Suprapubic skin (tissue), 4 donors: ENCODE data around the gene PTPN11. TPM values are rescaled to one million over a fixed set of nuclear protein-coding genes. Genes with fewer than 3 reads are reported as not detected.

Source experiments
- DNase-seq, 2 donors: peaks; one replicate each; pipeline ENCODE4 v3.0.0-alpha.2; 2019; ENCODE audit warnings: low spot score in 2 of 2
- H3K27ac ChIP-seq: fragments of 200-600 bp; sonication (generic); one replicate; pipeline ENCODE4 v1.5.1; 2019
- H3K27me3 ChIP-seq: fragments of 200-600 bp; sonication (generic); one replicate; pipeline ENCODE4 v1.5.1; 2019
- H3K36me3 ChIP-seq: fragments of 200-600 bp; sonication (generic); one replicate; pipeline ENCODE4 v1.5.1; 2019
- H3K4me1 ChIP-seq: fragments of 200-600 bp; sonication (generic); one replicate; pipeline ENCODE4 v1.5.1; 2019
- H3K4me3 ChIP-seq: fragments of 200-600 bp; sonication (generic); one replicate; pipeline ENCODE4 v1.5.1; 2019; ENCODE audit warnings: mild to moderate bottlenecking
- H3K9me3 ChIP-seq: fragments of 200-600 bp; sonication (generic); one replicate; pipeline ENCODE4 v1.5.1; 2019
- EP300 ChIP-seq: sonication (generic); formaldehyde crosslinking; IDR thresholded peaks from one replicate; pipeline ENCODE4 v1.6.1; 2017; ENCODE audit warnings: antibody characterized with exemption
- POLR2A ChIP-seq, 2 donors: fragments of 450-650 bp; IDR thresholded peaks; one replicate each; pipeline ENCODE4 v1.6.1; 2017; ENCODE audit warnings: antibody characterized with exemption in 2 of 2, mild to moderate bottlenecking in 2 of 2, moderate library complexity in 2 of 2
- POLR2AphosphoS5 ChIP-seq, 3 donors: sonication (generic); formaldehyde crosslinking; IDR thresholded peaks; one replicate each; pipeline ENCODE4 v1.6.1; 2017; ENCODE audit warnings: antibody characterized with exemption in 3 of 3
- WGBS: methylation state at CpG from one replicate; pipeline ENCODE4 v1.1.5; 2018; 5-methylcytosine and 5-hydroxymethylcytosine counted together
- total RNA-seq, 4 donors: library from RNA; depleted of rRNA; stranded (reverse); fragments of >200 nt; gene quantifications; one replicate each; pipeline ENCODE4 v1.1.0, GENCODE V29; 2016
- TF ChIP-seq, protein P1 (sequence below), 2 donors: fragments of 200-600 bp in 1 of 2; fragments of 450-650 bp in 1 of 2; sonication (generic) in 1 of 2; IDR thresholded peaks; one replicate each; pipeline ENCODE4 v1.5.1; 2016 to 2019; ENCODE audit warnings: antibody characterized with exemption in 2 of 2, mild to moderate bottlenecking in 1 of 2, moderate library complexity in 1 of 2

PTPN11 gene
- total RNA-seq, 4 donors from 2014 or later: 56.6 to 70.7 (median 65.3) TPM

DNA sequence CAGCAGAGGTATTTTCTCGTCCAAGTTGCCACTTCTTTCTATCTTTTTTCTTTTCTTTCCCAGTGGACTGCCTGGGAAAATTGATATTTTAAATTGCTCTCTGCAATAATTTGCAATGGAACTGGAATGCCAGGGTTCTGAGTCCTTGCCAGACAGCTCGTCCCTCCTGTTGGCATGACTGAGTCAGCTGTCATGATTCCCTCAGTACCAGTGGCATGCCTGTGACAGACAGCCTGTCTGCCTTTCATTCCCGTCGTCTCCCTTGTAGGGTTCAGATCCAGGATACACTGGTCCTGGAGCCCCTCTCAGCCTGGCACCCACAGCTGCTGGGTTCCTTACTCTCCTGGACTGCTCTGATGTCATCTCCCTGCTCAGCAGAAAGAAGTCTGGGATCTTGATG is 84.8 kb downstream of the PTPN11 start:
- peaks cover 77% of the 10 kb centered on the region for H3K36me3 ChIP-seq
- no peak for TF ChIP-seq POLR2AphosphoS5 (IDR thresholded peaks at IDR 0.05)
- no peak for TF ChIP-seq EP300
- TF ChIP-seq, protein P1, sequence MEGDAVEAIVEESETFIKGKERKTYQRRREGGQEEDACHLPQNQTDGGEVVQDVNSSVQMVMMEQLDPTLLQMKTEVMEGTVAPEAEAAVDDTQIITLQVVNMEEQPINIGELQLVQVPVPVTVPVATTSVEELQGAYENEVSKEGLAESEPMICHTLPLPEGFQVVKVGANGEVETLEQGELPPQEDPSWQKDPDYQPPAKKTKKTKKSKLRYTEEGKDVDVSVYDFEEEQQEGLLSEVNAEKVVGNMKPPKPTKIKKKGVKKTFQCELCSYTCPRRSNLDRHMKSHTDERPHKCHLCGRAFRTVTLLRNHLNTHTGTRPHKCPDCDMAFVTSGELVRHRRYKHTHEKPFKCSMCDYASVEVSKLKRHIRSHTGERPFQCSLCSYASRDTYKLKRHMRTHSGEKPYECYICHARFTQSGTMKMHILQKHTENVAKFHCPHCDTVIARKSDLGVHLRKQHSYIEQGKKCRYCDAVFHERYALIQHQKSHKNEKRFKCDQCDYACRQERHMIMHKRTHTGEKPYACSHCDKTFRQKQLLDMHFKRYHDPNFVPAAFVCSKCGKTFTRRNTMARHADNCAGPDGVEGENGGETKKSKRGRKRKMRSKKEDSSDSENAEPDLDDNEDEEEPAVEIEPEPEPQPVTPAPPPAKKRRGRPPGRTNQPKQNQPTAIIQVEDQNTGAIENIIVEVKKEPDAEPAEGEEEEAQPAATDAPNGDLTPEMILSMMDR (IDR thresholded peaks at IDR 0.05): no peak
- TF ChIP-seq POLR2A (IDR thresholded peaks at IDR 0.05): no peak

DNA sequence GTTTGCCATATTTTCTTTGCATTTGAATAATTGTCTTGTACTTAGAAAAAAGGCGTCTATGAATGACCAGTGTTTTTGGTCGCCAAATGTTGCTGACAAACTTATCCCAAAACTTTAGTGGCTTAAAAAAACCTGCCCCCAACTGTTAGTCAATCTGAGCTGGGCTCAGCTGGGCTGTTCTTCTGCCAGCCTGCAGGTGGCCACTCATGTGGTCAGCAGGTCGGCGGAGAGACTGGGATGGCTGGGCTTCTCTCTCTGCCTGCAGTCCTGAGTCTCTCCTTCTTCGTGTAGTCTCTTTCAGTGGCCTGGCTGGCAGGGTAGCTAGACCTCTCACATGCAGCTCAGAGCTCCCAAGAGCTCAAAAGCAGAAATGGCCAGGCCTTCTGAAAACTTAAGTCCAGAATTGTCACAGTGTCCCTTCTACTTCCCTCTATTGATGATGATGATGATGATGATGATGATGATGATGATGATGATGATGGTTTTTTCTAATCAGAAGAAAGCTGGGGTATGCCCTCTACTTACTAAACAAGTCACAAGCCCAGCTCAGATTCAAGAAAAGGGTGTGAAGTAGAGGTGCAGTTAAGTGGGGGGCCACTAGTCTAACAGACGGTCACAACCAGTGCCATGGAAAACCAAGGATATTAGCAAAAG is 87.9 kb downstream of the PTPN11 start:
- Histone ChIP-seq H3K27me3 (no peaks in the 10 kb centered on the region), H3K4me1 (no peaks in the 10 kb centered on the region), H3K9me3 (no peaks in the 10 kb centered on the region), H3K36me3 (peaks cover 70% of the 10 kb centered on the region), H3K4me3 (no peak overlapping the region), H3K27ac (no peak overlapping the region)
- no peak for DNase-seq
- 97% methylated on average over 6 of the region's 6 CpGs for WGBS
- TF ChIP-seq, protein P1 (IDR thresholded peaks at IDR 0.05): no peak
- TF ChIP-seq POLR2AphosphoS5 (IDR thresholded peaks at IDR 0.05) (no peak), POLR2A (IDR thresholded peaks at IDR 0.05) (no peak), EP300 (no peak)

More for the DNA sequence above, 84.8 kb downstream of the PTPN11 start:
- DNase-seq: no peak
- Histone ChIP-seq H3K9me3 (no peaks in the 10 kb centered on the region), H3K27me3 (no peaks in the 10 kb centered on the region), H3K27ac (no peak overlapping the region), H3K4me1 (no peaks in the 10 kb centered on the region), H3K4me3 (no peak overlapping the region)
- 60% methylated on average over 4 of the region's 4 CpGs for WGBS

DNA sequence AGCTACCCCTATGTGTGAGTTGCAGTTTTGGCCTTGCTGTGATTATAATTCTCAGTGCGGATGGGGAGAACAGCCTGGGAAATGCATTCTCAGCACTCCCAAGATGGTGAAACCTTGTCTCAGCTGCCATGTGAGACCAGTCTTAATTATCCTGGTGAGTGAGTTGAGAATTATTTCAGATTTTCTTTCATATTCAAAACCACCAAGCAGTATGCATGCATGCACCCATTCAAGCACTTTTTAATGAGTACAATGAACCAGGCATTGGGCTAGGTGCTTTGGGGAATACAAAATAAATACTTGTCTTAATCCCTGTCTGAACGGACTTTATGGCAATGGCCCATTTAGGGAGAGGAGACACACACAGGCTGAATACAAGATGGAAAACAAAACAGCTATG is 94.7 kb downstream of the PTPN11 start:
- TF ChIP-seq, protein P1 (IDR thresholded peaks at IDR 0.05): no peak
- TF ChIP-seq EP300 (no peak), POLR2A (IDR thresholded peaks at IDR 0.05) (no peak), POLR2AphosphoS5 (IDR thresholded peaks at IDR 0.05) (no peak)
- H3K27me3 ChIP-seq: no peaks in the 10 kb centered on the region
- no peak for DNase-seq
- H3K4me1 ChIP-seq: no peaks in the 10 kb centered on the region
- H3K4me3 ChIP-seq: no peak overlapping the region
- H3K36me3 ChIP-seq: peaks cover 5% of the 10 kb centered on the region
- H3K27ac ChIP-seq: no peak overlapping the region
- WGBS: 96% methylated on average over 2 of the region's 2 CpGs
- H3K9me3 ChIP-seq: no peaks in the 10 kb centered on the region

DNA sequence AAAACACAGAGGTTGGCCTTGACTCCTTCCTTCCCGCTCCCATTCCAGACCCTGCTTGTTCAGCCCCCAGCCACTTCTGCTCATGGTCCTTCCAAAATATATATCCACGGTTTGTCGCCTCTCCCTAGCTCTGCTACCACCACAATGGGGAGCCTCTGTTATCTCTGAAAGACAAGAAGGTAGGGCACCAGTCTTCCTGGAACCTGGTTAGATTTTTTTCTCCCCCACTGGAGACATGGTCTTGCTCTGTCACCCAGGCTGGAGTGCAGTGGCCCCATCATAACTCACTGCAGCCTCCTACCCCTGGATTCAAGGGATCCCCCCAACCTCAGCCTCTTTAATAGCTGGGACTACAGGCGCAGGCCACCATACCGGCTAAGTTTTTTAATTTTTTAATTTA is 95.7 kb downstream of the PTPN11 start:
- DNase-seq: no peak
- H3K36me3 ChIP-seq: peaks cover 5% of the 10 kb centered on the region
- TF ChIP-seq POLR2AphosphoS5 (IDR thresholded peaks at IDR 0.05): no peak
- TF ChIP-seq EP300: no peak
- TF ChIP-seq, protein P1 (IDR thresholded peaks at IDR 0.05): no peak
- TF ChIP-seq POLR2A (IDR thresholded peaks at IDR 0.05): no peak
- no peak overlapping the region for H3K27ac ChIP-seq
- H3K4me3 ChIP-seq: no peak overlapping the region
- WGBS: 98% methylated on average over 5 of the region's 5 CpGs
- no peaks in the 10 kb centered on the region for H3K27me3 ChIP-seq
- no peaks in the 10 kb centered on the region for H3K9me3 ChIP-seq
- H3K4me1 ChIP-seq: no peaks in the 10 kb centered on the region

DNA sequence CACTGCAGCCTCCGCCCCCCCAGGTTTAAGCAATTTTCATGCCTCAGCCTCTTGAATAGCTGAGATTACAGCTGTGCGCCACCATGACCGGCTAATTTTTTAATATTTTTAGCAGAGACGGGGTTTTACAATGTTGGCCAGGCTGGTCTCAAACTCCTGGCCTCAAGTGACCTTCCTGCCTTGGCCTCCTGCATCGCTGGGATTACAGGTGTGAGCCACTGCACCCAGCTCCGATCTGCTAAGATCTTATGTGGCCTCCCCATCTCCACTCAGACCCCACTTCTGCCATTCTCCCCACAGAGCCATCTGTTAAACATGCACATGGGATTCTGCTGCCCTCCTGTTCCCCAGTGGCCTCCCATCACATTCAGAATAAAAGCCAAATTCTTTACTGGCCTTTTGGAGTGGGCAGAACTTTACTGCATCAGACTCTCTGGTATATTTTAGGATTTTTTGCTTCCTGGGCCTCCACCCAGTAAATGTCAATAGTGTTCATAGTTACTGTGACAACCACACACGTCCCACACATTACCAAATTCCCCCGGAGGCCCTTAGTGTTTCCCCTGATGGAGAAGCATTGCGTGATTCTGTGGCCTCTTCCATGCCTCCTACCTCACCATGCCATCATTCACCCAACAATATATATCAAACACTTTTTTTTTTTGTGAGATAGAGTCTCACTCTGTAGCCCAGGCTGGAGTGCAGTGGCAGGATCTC is 96.3 kb downstream of the PTPN11 start:
- H3K4me3 ChIP-seq: no peak overlapping the region

More for the DNA sequence above, 96.3 kb downstream of the PTPN11 start:
- Histone ChIP-seq H3K27ac (no peak overlapping the region), H3K36me3 (peaks cover 5% of the 10 kb centered on the region), H3K4me1 (no peaks in the 10 kb centered on the region), H3K27me3 (no peaks in the 10 kb centered on the region), H3K9me3 (no peaks in the 10 kb centered on the region)
- 63% methylated on average over 9 of the region's 9 CpGs for WGBS
- TF ChIP-seq, protein P1 (IDR thresholded peaks at IDR 0.05): no peak
- TF ChIP-seq POLR2A (IDR thresholded peaks at IDR 0.05) (no peak), POLR2AphosphoS5 (IDR thresholded peaks at IDR 0.05) (no peak), EP300 (no peak)
- no peak for DNase-seq
